Ovary (tissue), 3 donors: Measurements from ENCODE around the gene BLOC1S4.

ENCODE experiments used
- CTCF ChIP-seq, 3 donors: fragments of 450-650 bp in 2 of 3; fragments of 200-600 bp in 1 of 3; IDR thresholded peaks; one replicate each; pipeline versions ENCODE4 v1.5.1 to v1.8.0; 2016 to 2022; ENCODE audit warnings: antibody characterized with exemption in 3 of 3, mild to moderate bottlenecking in 1 of 3
- EP300 ChIP-seq: sonication (generic); formaldehyde crosslinking; IDR thresholded peaks from one replicate; pipeline ENCODE4 v1.6.1; 2017; ENCODE audit warnings: antibody characterized with exemption
- POLR2A ChIP-seq: fragments of 450-650 bp; IDR thresholded peaks from one replicate; pipeline ENCODE4 v1.6.1; 2017; ENCODE audit warnings: antibody characterized with exemption, mild to moderate bottlenecking, moderate library complexity
- donor health status: DM: no; HTN: no; CAD: no.

GRCh38 chr4:6727943-6728250 lies 11.9 kb downstream of the BLOC1S4 start:
- TF ChIP-seq CTCF (IDR thresholded peaks at IDR 0.05) (no peak), POLR2A (no peak), EP300 (no peak)
